HepG2 (cell line): ENCODE measurements around the gene EPB41L1. TPM values are rescaled to one million over a fixed set of nuclear protein-coding genes. Genes with fewer than 3 reads are reported as not detected.

ENCODE experiments used
- AKAP8 ChIP-seq: sonication (generic); formaldehyde crosslinking; IDR thresholded peaks from 2 replicates; pipeline ENCODE4 v1.5.1; 2020; ENCODE audit warnings: mild to moderate bottlenecking, missing genetic modification reagents
- ARNT2 ChIP-seq: sonication (generic); formaldehyde crosslinking; IDR thresholded peaks from 2 replicates; pipeline ENCODE4 v1.8.0; 2022; ENCODE audit warnings: mild to moderate bottlenecking, low read depth, missing genetic modification reagents, moderate library complexity
- CENPX ChIP-seq: sonication (generic); formaldehyde crosslinking; IDR thresholded peaks from 2 replicates; pipeline ENCODE4 v1.9.0; 2021; ENCODE audit warnings: mild to moderate bottlenecking, missing genetic modification reagents, moderate library complexity
- CERS6 ChIP-seq: sonication (generic); formaldehyde crosslinking; IDR thresholded peaks from 2 replicates; pipeline ENCODE4 v1.5.0; 2020; ENCODE audit warnings: missing genetic modification reagents
- DPF2 ChIP-seq: sonication (generic); formaldehyde crosslinking; IDR thresholded peaks from 2 replicates; pipeline ENCODE4 v1.4.0; 2020; ENCODE audit warnings: mild to moderate bottlenecking, low read depth, missing genetic modification reagents, borderline replicate concordance
- HIVEP1 ChIP-seq: sonication (generic); formaldehyde crosslinking; IDR thresholded peaks from 2 replicates; pipeline ENCODE4 v1.4.0; 2020; ENCODE audit warnings: mild to moderate bottlenecking, missing genetic modification reagents
- IKZF4 ChIP-seq: sonication (generic); formaldehyde crosslinking; IDR thresholded peaks from 2 replicates; pipeline ENCODE4 v1.5.1; 2020; ENCODE audit warnings: borderline replicate concordance, mild to moderate bottlenecking, low read depth, missing genetic modification reagents; ENCODE audit errors: not compliant biosample characterization
- IRX3 ChIP-seq: sonication (generic); formaldehyde crosslinking; IDR thresholded peaks from 2 replicates; pipeline ENCODE4 v1.8.1; 2023; ENCODE audit warnings: mild to moderate bottlenecking, low read depth, missing genetic modification reagents, borderline replicate concordance
- JUNB ChIP-seq: sonication (generic); formaldehyde crosslinking; IDR thresholded peaks from 2 replicates; pipeline ENCODE4 v1.8.0; 2022; ENCODE audit warnings: missing genetic modification reagents, mild to moderate bottlenecking, borderline replicate concordance
- MXD1 ChIP-seq: sonication (generic); formaldehyde crosslinking; IDR thresholded peaks from 2 replicates; pipeline ENCODE4 v1.4.0; 2020; ENCODE audit warnings: mild to moderate bottlenecking, missing genetic modification reagents
- RARA ChIP-seq: IDR thresholded peaks from 2 replicates; pipeline ENCODE4 v1.6.1; 2016; ENCODE audit warnings: missing genetic modification reagents, missing compliant biosample characterization
- RBAK ChIP-seq: sonication (generic); formaldehyde crosslinking; IDR thresholded peaks from 2 replicates; pipeline ENCODE4 v1.5.1; 2020; ENCODE audit warnings: mild to moderate bottlenecking, missing genetic modification reagents
- SKI ChIP-seq: fragments of 450-650 bp; IDR thresholded peaks from one replicate; pipeline ENCODE4 v1.6.1; 2018; ENCODE audit warnings: mild to moderate bottlenecking; ENCODE audit not compliant: partially characterized antibody
- SNAI1 ChIP-seq: sonication (generic); formaldehyde crosslinking; IDR thresholded peaks from 2 replicates; pipeline ENCODE4 v1.5.0; 2020; ENCODE audit warnings: mild to moderate bottlenecking, missing genetic modification reagents, borderline replicate concordance
- ZNF331 ChIP-seq: sonication (generic); formaldehyde crosslinking; IDR thresholded peaks from 2 replicates; pipeline ENCODE4 v1.4.0; 2020; ENCODE audit warnings: missing genetic modification reagents
- ZNF709 ChIP-seq: sonication (generic); formaldehyde crosslinking; IDR thresholded peaks from 2 replicates; pipeline ENCODE4 v1.5.0; 2020; ENCODE audit warnings: mild to moderate bottlenecking, missing genetic modification reagents
- polyA plus RNA-seq, 8 experiments: library from polyadenylated mRNA; depleted of rRNA in 3 of 8; stranded (reverse) in 7 of 8; unstranded in 1 of 8; fragments of >200 nt; fragmentation: Illumina TruSeq in 4 of 8; extraction: Trizol in 4 of 8; gene quantifications; 2 replicates each; pipeline versions ENCODE4 v1.2.1 to v1.2.3, GENCODE V29; 2011 to 2016; ENCODE audit warnings: low read depth in 4 of 8, missing spikeins in 1 of 8, mixed read lengths in 1 of 8; ENCODE audit not compliant: insufficient read depth in 1 of 8
- total RNA-seq, 5 experiments: library from RNA; depleted of rRNA; stranded (reverse); fragments of >200 nt; fragmentation: Illumina TruSeq; extraction: Trizol; gene quantifications; 2 replicates each; pipeline ENCODE4 v1.2.3, GENCODE V29; 2016; ENCODE audit warnings: low read depth in 1 of 5
- TF ChIP-seq, protein P1 (sequence below): IDR thresholded peaks from 2 replicates; pipeline ENCODE4 v1.6.1; 2012; ENCODE audit warnings: low read length, improper control_type of control experiment
- TF ChIP-seq, protein P2 (sequence below): sonication (generic); formaldehyde crosslinking; IDR thresholded peaks from 2 replicates; pipeline ENCODE4 v1.5.1; 2020; ENCODE audit warnings: missing genetic modification reagents, mild to moderate bottlenecking, borderline replicate concordance
- TF ChIP-seq, protein P3 (sequence below): sonication (generic); formaldehyde crosslinking; IDR thresholded peaks from 2 replicates; pipeline ENCODE4 v1.8.1; 2023; ENCODE audit warnings: mild to moderate bottlenecking, inconsistent platforms, moderate library complexity, missing genetic modification reagents, borderline replicate concordance

Gene EPB41L1
- total and polyA plus RNA-seq, 2 of the 13 experiments (the other 11 are each of a cell fraction or from before 2014, with no cell fraction given), result 16.7 to 39.0 TPM

DNA sequence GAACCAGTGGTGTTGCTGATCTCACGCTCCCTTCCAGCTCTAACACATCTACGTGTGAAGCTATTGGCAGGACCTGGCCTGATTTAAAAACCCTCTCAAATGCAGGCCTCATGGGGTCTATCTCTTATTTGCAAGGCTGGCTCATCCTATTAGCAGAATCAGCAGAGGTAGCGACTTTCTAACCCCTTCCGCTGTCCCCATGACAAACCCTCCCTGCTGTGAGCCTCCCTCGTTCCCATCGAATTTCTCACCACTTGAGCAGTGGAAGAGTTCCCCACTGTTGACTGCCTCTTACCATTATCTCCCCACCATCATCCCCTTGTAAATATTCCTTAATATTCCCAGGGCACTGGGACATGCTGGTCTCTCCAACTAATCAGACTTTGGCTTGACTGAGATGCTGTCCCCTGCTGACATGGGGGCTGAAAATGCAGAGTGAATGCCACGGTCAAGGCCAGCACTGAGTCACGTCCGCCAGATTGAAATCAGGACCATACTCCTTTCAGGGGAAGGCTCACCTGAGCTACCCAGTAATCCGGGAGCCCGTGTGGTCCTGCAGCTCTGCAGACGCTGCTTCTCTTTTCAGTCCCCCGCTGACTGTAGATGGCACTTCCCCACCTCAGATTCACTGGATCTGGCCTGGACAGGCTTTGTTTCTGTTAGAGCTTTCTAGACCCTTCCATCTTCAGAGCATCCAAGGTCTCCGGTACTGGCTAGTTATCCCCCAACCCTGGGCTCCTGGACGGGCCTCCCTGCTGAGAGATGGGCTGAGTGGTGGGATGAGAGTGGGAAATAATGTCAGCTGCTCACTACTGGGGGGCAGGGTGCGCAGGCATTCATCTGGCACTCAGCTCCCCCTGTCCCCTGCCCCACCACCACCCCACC lies 104.9 kb downstream of the EPB41L1 start (continued):
- no peak for TF ChIP-seq MXD1 (CRISPR knock-in tag)
- no peak for TF ChIP-seq DPF2 (CRISPR knock-in tag)
- no peak for TF ChIP-seq RBAK (CRISPR knock-in tag)
- TF ChIP-seq RARA, result peak; percentile 65
- no peak for TF ChIP-seq CERS6 (CRISPR knock-in tag)
- no peak for TF ChIP-seq CENPX (CRISPR knock-in tag)
- TF ChIP-seq SNAI1 (CRISPR knock-in tag), result no peak
- TF ChIP-seq JUNB (CRISPR knock-in tag), result peak; percentile 22; the same call in 1 of the 2 replicates
- no peak for TF ChIP-seq HIVEP1 (CRISPR knock-in tag)
- TF ChIP-seq, protein P1, sequence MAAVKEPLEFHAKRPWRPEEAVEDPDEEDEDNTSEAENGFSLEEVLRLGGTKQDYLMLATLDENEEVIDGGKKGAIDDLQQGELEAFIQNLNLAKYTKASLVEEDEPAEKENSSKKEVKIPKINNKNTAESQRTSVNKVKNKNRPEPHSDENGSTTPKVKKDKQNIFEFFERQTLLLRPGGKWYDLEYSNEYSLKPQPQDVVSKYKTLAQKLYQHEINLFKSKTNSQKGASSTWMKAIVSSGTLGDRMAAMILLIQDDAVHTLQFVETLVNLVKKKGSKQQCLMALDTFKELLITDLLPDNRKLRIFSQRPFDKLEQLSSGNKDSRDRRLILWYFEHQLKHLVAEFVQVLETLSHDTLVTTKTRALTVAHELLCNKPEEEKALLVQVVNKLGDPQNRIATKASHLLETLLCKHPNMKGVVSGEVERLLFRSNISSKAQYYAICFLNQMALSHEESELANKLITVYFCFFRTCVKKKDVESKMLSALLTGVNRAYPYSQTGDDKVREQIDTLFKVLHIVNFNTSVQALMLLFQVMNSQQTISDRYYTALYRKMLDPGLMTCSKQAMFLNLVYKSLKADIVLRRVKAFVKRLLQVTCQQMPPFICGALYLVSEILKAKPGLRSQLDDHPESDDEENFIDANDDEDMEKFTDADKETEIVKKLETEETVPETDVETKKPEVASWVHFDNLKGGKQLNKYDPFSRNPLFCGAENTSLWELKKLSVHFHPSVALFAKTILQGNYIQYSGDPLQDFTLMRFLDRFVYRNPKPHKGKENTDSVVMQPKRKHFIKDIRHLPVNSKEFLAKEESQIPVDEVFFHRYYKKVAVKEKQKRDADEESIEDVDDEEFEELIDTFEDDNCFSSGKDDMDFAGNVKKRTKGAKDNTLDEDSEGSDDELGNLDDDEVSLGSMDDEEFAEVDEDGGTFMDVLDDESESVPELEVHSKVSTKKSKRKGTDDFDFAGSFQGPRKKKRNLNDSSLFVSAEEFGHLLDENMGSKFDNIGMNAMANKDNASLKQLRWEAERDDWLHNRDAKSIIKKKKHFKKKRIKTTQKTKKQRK, result no peak
- no peak for TF ChIP-seq AKAP8
- TF ChIP-seq, protein P2, sequence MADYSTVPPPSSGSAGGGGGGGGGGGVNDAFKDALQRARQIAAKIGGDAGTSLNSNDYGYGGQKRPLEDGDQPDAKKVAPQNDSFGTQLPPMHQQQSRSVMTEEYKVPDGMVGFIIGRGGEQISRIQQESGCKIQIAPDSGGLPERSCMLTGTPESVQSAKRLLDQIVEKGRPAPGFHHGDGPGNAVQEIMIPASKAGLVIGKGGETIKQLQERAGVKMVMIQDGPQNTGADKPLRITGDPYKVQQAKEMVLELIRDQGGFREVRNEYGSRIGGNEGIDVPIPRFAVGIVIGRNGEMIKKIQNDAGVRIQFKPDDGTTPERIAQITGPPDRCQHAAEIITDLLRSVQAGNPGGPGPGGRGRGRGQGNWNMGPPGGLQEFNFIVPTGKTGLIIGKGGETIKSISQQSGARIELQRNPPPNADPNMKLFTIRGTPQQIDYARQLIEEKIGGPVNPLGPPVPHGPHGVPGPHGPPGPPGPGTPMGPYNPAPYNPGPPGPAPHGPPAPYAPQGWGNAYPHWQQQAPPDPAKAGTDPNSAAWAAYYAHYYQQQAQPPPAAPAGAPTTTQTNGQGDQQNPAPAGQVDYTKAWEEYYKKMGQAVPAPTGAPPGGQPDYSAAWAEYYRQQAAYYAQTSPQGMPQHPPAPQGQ (CRISPR knock-in tag), result no peak
- no peak for TF ChIP-seq ZNF331 (CRISPR knock-in tag)
- TF ChIP-seq IRX3, result no peak
- TF ChIP-seq ZNF709 (CRISPR knock-in tag), result no peak
- TF ChIP-seq, protein P3, sequence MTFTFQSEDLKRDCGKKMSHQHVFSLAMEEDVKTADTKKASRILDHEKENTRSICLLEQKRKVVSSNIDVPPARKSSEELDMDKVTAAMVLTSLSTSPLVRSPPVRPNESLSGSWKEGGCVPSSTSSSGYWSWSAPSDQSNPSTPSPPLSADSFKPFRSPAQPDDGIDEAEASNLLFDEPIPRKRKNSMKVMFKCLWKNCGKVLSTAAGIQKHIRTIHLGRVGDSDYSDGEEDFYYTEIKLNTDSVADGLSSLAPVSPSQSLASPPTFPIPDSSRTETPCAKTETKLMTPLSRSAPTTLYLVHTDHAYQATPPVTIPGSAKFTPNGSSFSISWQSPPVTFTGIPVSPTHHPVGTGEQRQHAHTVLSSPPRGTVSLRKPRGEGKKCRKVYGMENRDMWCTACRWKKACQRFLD, result no peak
- TF ChIP-seq SKI, result peak; percentile 47
- no peak for TF ChIP-seq ARNT2
- TF ChIP-seq IKZF4 (CRISPR knock-in tag), result no peak
